D341Med (cell line): ENCODE measurements around the gene BICDL1.

Source experiments
- DNase-seq: peaks from one replicate; pipeline ENCODE4 v3.0.0; 2012; ENCODE audit warnings: low spot score

Gene BICDL1

GRCh38 chr12:120102189-120103043, 113.4 kb downstream of the BICDL1 start:
- DNase-seq, result no peak

GRCh38 chr12:120103044-120103338, 114.0 kb downstream of the BICDL1 start:
- no peak for DNase-seq

DNA sequence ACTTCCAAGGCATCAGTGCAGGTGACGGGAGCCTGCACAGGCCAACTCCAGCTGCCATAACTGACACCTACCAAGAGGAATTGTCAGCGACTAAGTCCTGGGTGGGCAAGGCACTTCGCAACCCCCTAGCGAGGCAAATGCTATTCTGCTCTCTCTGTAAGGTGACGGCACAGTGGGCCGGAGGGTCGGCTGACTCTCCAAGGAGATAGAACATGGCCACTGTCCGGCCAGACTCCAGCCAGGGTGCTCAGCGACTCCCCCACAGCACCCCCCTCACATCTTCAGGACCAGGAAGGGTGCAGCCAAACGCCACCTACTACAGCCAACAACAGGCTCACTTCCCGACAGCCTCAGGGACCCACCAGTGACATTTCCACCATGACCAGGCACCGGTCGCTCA, 114.3 kb downstream of the BICDL1 start:
- no peak for DNase-seq

GRCh38 chr12:120106151-120106550, 117.1 kb downstream of the BICDL1 start:
- DNase-seq, result no peak

GRCh38 chr12:120109570-120110267, 120.7 kb downstream of the BICDL1 start:
- no peak for DNase-seq

DNA sequence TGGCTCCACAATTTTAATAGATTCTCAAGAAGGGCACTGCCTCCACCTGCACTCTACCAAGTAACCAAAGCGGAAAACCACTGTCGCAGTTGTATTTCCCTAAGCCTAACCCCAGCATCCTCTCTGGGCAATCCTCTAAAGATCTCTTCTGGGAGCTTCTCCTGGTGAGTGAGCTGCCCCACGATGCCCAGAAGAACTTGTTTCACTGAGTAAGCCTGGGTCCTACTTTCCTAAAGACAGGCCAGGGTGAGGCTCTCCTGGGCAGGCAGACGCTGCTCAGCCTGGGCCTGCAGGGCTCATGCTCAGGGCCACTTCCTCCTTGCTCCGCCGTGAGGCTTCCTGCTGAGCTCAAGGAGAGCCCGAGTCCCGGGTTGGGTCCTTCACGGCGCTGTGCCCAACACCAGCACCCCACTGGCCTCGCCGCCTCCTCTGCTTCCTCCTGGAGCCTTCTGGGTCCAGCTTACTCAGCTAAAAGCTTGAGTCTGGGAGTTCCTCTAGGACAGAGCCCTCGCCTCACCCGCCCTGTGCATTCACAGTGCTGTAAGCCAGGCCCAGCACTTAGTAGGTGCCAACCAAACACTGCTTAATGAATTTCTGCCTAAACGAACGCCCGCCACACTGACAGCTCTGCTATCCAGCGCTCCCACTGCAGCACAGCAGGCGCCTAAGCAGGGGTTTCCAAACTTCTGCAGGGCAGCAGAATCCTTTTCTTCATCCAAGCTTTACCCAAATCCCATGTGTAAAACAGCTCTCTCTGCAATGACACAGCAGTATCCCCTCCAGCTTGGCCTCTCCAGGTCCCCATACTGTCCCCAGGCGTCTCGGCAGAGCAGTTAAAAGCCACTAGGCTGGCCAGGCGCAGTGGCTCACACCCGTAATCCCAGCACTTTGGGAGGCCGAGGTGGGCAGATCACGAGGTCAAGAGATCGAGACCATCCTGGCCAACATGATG, 121.8 kb downstream of the BICDL1 start:
- DNase-seq, result no peak

GRCh38 chr12:120115066-120115465, 126.0 kb downstream of the BICDL1 start:
- no peak for DNase-seq

GRCh38 chr12:120115692-120116440, 126.8 kb downstream of the BICDL1 start:
- DNase-seq, result no peak

DNA sequence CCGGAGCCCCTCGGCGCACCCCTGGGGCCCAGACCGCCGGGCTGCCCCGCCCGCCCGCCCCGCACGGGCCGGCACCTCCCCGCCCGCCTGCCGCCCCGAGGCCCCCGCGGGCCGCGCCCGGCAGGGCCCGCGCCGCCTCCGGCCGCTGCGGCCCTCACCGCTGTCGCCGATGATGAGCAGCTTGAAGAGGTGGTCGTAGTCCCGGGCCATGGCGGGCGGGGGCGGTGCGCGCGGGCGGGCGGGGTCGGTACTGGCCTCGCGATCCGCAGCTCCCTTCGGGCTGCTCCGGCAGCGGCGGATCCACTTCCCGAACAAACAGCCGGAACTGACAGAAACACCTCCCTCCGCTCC, 127.4 kb downstream of the BICDL1 start, which contains the start of gene RAB35:
Gene RAB35 (minus strand): TSS at position 313 of the 351 bp plus-strand sequence. CDS start 103 bp downstream, at position 210.
- no peak for DNase-seq

DNA sequence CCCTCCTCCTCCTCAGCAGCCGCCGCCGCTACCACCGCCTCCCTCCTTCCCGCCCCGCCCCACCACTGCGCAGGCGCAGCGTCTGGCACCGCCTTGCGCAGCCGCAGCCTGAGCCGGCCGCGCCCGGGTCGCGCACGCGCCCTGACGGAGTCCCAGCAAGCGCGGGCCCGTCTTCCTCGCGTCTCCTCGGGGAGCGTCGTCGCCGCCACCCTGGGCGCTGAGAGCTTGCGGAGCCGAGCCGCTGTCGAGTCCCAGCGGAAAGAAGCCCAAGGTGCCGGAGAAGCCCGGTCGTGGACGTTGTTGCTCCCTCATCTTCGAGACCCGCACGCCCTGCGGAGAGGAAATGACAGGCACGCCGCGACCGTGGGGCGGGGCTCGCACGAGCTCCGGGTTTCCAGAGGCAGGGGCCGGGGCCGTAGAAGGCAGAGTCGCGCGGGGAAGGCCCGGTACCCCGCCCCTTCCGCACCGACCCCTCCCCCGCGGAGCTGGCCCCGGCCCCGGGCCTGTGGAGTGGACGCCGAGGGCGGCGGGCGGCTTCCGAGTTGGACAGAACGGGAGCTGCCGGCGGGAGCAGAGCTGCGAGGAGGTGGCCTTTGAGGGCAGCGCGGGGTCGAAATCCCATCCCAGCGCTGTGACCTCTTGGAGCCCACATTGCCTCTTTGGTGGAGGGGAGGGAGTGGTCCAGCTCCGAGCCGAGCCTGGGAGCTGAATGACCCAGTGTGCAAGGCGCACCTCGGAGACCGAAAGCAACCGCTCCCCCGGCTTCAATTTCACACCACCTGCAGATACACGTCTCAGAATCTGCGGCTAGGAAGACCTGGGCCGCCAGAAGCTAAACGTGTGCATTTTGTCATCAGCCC, 128.0 kb downstream of the BICDL1 start:
- DNase-seq, result peak; percentile 100

- DNase-seq, result no peak
These were observed 128.9 kb downstream of the BICDL1 start for GRCh38 chr12:120117961-120118320.

GRCh38 chr12:120118321-120119061, 129.5 kb downstream of the BICDL1 start:
- DNase-seq, result no peak

DNA sequence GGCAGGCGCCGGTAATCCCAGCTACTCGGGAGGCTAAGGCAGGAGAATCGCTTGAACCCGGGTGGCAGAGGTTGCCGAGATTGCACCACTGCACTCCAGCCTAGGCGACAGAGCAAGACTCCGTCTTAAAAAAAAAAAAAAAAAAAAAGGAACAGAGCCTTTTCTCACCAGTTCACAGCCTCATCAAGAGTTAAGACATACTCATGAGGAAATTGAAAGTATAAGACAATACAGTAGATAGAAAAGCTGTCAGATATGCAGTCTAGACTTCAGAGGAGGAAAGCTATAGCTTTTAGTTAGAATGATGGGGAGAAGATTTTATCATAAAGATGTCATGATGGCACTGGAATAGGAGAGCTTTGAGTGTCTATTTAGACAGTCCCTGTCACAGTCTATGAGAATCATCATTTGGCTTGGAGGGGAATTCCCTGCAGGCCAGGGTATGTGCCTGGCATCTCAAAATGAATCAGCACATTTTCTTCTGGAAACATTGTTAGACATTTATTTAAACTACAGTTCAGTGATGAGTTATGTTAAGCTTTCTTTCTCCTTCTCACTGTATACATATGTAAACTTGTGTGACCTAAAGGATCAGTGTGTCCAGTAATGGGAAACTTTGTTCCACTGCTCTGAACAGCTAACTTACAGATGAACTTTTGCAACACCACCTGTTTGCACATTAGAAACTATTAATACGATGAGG, 130.4 kb downstream of the BICDL1 start:
- no peak for DNase-seq

DNA sequence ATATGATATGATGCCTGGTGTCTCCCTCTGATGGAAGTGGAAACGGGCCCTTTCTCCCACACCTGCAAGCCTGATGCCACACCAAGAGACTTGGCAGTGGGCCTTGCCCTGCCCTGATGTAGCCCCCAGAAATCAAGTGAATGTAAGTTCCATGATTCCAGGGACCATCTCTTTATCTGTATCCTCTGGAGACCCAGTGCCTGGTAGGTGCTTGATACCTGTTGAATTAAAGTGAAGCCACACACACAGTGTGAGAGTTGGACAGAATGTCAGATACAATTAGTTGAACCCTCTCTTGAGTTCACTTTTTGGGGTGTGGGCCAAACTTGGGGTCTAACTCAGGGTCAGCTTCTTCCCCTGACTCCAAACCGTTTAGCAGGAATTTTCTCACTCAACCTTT, 132.3 kb downstream of the BICDL1 start:
- no peak for DNase-seq

DNA sequence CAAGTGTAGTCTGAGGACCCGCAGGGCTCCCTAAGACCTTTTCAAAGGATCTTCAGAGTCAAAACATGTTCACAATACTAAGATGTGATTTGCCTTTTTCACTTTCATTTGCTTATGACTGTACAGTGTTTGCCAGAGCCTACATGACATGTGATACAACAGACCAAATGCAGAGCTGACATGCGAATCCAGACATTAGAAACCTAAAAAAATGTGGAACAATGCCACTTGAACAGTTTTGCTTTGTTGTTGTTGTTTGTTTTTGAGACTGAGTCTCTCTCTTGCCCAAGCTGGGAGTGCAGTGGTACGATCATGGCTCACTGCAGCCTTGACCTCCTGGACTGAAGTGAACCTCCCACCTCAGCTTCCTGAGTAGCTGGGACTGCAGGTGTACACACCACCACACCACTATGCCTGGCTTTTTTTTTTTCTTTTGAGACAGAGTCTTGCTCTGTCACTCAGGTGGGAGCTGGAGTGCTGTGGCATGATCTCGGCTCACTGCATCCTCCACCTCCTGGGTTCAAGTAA, 132.8 kb downstream of the BICDL1 start:
- no peak for DNase-seq

DNA sequence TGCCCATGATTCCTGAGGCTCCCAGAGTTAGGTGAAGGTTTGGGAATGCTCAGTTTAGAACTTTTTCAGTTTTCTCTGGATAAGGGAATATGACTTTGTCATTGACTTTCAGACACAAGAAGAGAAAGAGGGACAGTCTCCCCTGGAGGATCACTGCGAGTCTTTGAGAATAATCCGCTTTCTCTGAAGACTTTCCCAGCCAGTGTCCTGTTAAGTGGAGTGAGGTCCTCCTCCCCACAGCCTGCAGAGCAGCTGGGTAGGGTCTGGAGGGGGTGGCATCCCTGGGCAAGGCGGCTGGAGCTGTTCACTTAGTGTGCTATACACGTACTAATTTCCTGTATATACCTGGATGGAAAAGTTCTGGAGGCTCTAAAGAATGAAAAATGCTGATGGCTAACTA, 136.0 kb downstream of the BICDL1 start:
- no peak for DNase-seq

DNA sequence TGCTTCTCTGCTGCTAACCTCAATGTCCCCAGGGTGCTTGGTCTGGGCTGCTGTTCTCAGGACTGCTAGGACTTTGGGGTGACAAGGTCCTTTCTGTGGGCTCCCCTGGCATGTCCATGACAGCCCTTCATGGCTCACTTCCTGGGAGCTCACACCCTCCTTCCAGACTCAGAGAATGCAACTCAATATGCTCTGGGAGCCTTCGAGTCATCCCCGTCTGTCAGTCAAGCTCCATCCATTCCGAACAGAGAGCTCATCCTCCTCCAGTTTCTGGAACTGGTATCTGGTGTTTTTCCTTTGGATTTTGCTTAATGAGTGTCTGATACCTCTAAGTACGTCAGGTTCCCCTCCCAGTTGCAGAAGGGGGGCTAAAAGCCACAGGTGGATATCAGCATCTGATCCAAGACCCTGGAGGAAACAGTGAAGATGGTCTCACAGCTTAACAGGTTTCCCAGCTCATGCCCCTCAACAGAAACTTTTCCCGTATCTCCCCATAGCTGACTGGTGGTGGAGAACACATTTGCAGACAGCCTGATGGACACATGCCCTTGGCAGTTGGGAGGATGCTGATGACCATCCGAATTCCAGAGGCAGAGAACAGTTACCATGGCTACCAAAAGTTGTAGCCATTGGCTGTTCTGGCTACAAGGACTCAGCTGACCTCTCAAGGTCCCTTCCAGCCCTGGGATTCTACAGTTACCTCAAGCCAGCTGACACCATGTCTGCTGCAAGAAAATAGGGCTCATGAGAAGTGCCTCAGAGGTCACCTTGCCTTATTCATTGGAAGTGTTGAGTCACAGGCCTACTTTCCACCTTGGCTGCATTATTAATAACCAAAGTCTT, 137.0 kb downstream of the BICDL1 start:
- DNase-seq, result no peak

- DNase-seq, result no peak
These were observed 137.6 kb downstream of the BICDL1 start for GRCh38 chr12:120126635-120127005.
